Activated naive CD4-positive, alpha-beta T cell (primary cell): ENCODE measurements around the gene DPRX.
"Not testable (repeated sequence)": the region's sequence is repeated elsewhere in the genome, so short reads cannot be mapped to it uniquely, and the experiment has no call there.

Experiments used
- DNase-seq, 4 experiments: peaks; one replicate each; lab custom pipeline; 2025; lab: John Stamatoyannopoulos, UW

Gene DPRX

GRCh38 chr19:53647350-53647749, 15.6 kb downstream of the DPRX start:
- DNase-seq: no peak

GRCh38 chr19:53647792-53648191, 16.0 kb downstream of the DPRX start:
- no peak for DNase-seq

- no peak for DNase-seq
Measured at GRCh38 chr19:53649746-53650593, 18.2 kb downstream of the DPRX start.

- DNase-seq: no peak
Measured at GRCh38 chr19:53652476-53652875, 20.7 kb downstream of the DPRX start.

GRCh38 chr19:53655042-53655665, 23.4 kb downstream of the DPRX start:
- no peak for DNase-seq

- DNase-seq: no peak
Measured at GRCh38 chr19:53657330-53657729, 25.5 kb downstream of the DPRX start.

GRCh38 chr19:53657778-53658177, 26.0 kb downstream of the DPRX start:
- no peak for DNase-seq

- DNase-seq: no peak
Measured at GRCh38 chr19:53659292-53659691, 27.5 kb downstream of the DPRX start.

- no peak for DNase-seq
Measured at GRCh38 chr19:53660584-53660983, 28.8 kb downstream of the DPRX start.

- DNase-seq: no peak
Measured at GRCh38 chr19:53662209-53662608, 30.4 kb downstream of the DPRX start.

GRCh38 chr19:53664152-53664551, 32.4 kb downstream of the DPRX start:
- no peak for DNase-seq

GRCh38 chr19:53664760-53665159, 33.0 kb downstream of the DPRX start:
- no peak for DNase-seq

GRCh38 chr19:53666331-53666730, 34.5 kb downstream of the DPRX start:
- DNase-seq: not testable (repeated sequence)

- not testable (repeated sequence) for DNase-seq
Measured at GRCh38 chr19:53668804-53669203, 37.0 kb downstream of the DPRX start.

GRCh38 chr19:53670345-53670744, 38.5 kb downstream of the DPRX start:
- DNase-seq: no peak

- no peak for DNase-seq
Measured at GRCh38 chr19:53671663-53672062, 39.9 kb downstream of the DPRX start.
